HCT116 (cell line): ENCODE measurements around the gene CCDC9B. TPM values are rescaled to one million over a fixed set of nuclear protein-coding genes. Genes with fewer than 3 reads are reported as not detected.

ENCODE experiments used
- ATAC-seq: fragments of 200-7000 bp; cut with Tn5 transposase; 2 replicates; pipeline ENCODE4 v1.9.1; 2020; ENCODE audit warnings: mild to moderate bottlenecking, moderate library complexity
- BruUV-seq: library from RNA; stranded (reverse); fragments of 400-500 nt; replicated peaks from 2 replicates; lab custom pipeline; 2021; lab: Mats Ljungman, UMichigan
- CTCF ChIA-PET: fragments of 300-600 bp; sonication (Branson Sonifier 250); formaldehyde crosslinking; loops from one replicate; lab custom pipeline; 2021; ENCODE audit warnings: antibody characterized with exemption; lab: Charles Lee
- POLR2A ChIA-PET: fragments of 300-600, 350-600 bp; sonication (Branson Sonifier 250); formaldehyde crosslinking; loops from one replicate; lab custom pipeline; 2021; ENCODE audit warnings: antibody characterized with exemption; lab: Charles Lee
- RAD21 ChIA-PET, 2 experiments: fragments of 300-600 bp; sonication (Branson Sonifier 250); formaldehyde crosslinking; loops; one replicate each; lab custom pipeline; 2023; ENCODE audit warnings: low total read pairs in 2 of 2; ENCODE audit not compliant: uncharacterized antibody in 2 of 2, unreplicated experiment in 2 of 2, low non-redundant PET in 1 of 2; lab: Charles Lee
- DNase-seq: peaks from one replicate; pipeline ENCODE4 v3.0.0-alpha.2; 2010; ENCODE audit warnings: low read depth, low spot score
- H2AFZ ChIP-seq: fragments of 200-600 bp; shearing (Covaris generic), sonication (generic); 2 replicates; pipeline ENCODE4 v1.6.1; 2017; ENCODE audit warnings: low read depth, mixed run types, mixed read lengths, antibody characterized with exemption, low read length; ENCODE audit not compliant: poor library complexity, severe bottlenecking
- H3K27ac ChIP-seq: 2 replicates; pipeline ENCODE4 v1.5.1; 2012; ENCODE audit warnings: low read depth, low read length
- H3K27me3 ChIP-seq: fragments of 200-600 bp; sonication (generic); 2 replicates; pipeline ENCODE4 v1.6.1; 2016; ENCODE audit warnings: mixed run types, low read length, mixed read lengths; ENCODE audit not compliant: insufficient read depth
- H3K36me3 ChIP-seq, 2 experiments: fragments of 200-500 bp in 1 of 2; fragments of 200-600 bp in 1 of 2; sonication (Bioruptor generic) in 1 of 2; sonication (generic) in 1 of 2; 2 replicates each; pipeline versions ENCODE4 v1.5.1 to v1.6.1; 2014 to 2016; ENCODE audit warnings: low read length in 2 of 2, inconsistent platforms in 1 of 2, mixed read lengths in 1 of 2, mixed run types in 1 of 2; ENCODE audit not compliant: insufficient read depth in 2 of 2, control insufficient read depth in 1 of 2
- H3K4me1 ChIP-seq, 2 experiments: fragments of 200-600 bp in 1 of 2; sonication (generic) in 1 of 2; 2 replicates each; pipeline versions ENCODE4 v1.5.1 to v1.6.1; 2012 to 2017; ENCODE audit warnings: low read length in 2 of 2, inconsistent platforms in 1 of 2, mild to moderate bottlenecking in 1 of 2, mixed read lengths in 1 of 2, mixed run types in 1 of 2, moderate library complexity in 1 of 2; ENCODE audit not compliant: insufficient read depth in 2 of 2, control insufficient read depth in 1 of 2
- H3K4me2 ChIP-seq: fragments of 200-600 bp; sonication (generic); 2 replicates; pipeline ENCODE4 v1.6.1; 2017; ENCODE audit warnings: mixed run types, low read length, mixed read lengths
- H3K4me3 ChIP-seq, 2 experiments: fragments of 200-600 bp in 1 of 2; sonication (generic) in 1 of 2; replicated peaks in 1 of 2; 2 replicates each; pipeline ENCODE4 v1.5.1; 2011 to 2016; ENCODE audit warnings: low read length in 2 of 2, control low read depth in 1 of 2, low read depth in 1 of 2, mild to moderate bottlenecking in 1 of 2, mixed read lengths in 1 of 2, mixed run types in 1 of 2
- H3K79me2 ChIP-seq: fragments of 200-600 bp; sonication (generic); 2 replicates; pipeline ENCODE4 v1.6.1; 2017; ENCODE audit warnings: mild to moderate bottlenecking, mixed run types, low read length, moderate library complexity, mixed read lengths; ENCODE audit not compliant: insufficient read depth
- H3K9ac ChIP-seq: fragments of 200-600 bp; sonication (generic); 2 replicates; pipeline ENCODE4 v1.6.1; 2016; ENCODE audit warnings: low read length, mixed read lengths
- H3K9me2 ChIP-seq: fragments of 200-600 bp; sonication (generic), shearing (Covaris generic); 2 replicates; pipeline ENCODE4 v1.6.1; 2017; ENCODE audit warnings: mixed run types, mild to moderate bottlenecking, moderate library complexity; ENCODE audit not compliant: insufficient read depth
- H3K9me3 ChIP-seq, 2 experiments: fragments of 200-500 bp in 1 of 2; fragments of 200-600 bp in 1 of 2; sonication (Bioruptor generic) in 1 of 2; sonication (generic) in 1 of 2; 2 replicates each; pipeline ENCODE4 v1.6.1; 2014 to 2017; ENCODE audit warnings: low read length in 2 of 2, mixed read lengths in 2 of 2, inconsistent platforms in 1 of 2, low read depth in 1 of 2, mild to moderate bottlenecking in 1 of 2, mixed run types in 1 of 2, moderate library complexity in 1 of 2; ENCODE audit not compliant: control insufficient read depth in 1 of 2, insufficient read depth in 1 of 2
- H4K20me1 ChIP-seq: fragments of 200-600 bp; sonication (generic), shearing (Covaris generic); 2 replicates; pipeline ENCODE4 v1.6.1; 2017; ENCODE audit warnings: mixed run types, mild to moderate bottlenecking, moderate library complexity; ENCODE audit not compliant: insufficient read depth
- ATF3 ChIP-seq: IDR thresholded peaks from 2 replicates; pipeline ENCODE4 v1.6.1; 2012
- CBX3 ChIP-seq: IDR thresholded peaks from 2 replicates; pipeline ENCODE4 v1.6.1; 2012; ENCODE audit warnings: low read depth
- EGR1 ChIP-seq: IDR thresholded peaks from 2 replicates; pipeline ENCODE4 v1.6.1; 2012; ENCODE audit warnings: low read depth
- EZH2 ChIP-seq: fragments of 200-600 bp; sonication (generic); IDR thresholded peaks from 2 replicates; pipeline ENCODE4 v1.6.1; 2017; ENCODE audit warnings: antibody characterized with exemption, mixed run types
- EZH2phosphoT487 ChIP-seq: fragments of 200-600 bp; IDR thresholded peaks from 2 replicates; pipeline ENCODE4 v1.6.1; 2018; ENCODE audit warnings: antibody characterized with exemption, borderline replicate concordance
- FOSL1 ChIP-seq: IDR thresholded peaks from 2 replicates; pipeline ENCODE4 v1.6.1; 2012; ENCODE audit warnings: low read depth
- JUND ChIP-seq: IDR thresholded peaks from 2 replicates; pipeline ENCODE4 v1.6.1; 2012
- MAX ChIP-seq: IDR thresholded peaks from 2 replicates; pipeline ENCODE4 v1.6.1; 2012
- POLR2A ChIP-seq: IDR thresholded peaks from 2 replicates; pipeline ENCODE4 v1.7.0; 2011; ENCODE audit warnings: borderline replicate concordance; ENCODE audit not compliant: insufficient read depth, insufficient read length; ENCODE audit errors: extremely low read depth
- RAD21 ChIP-seq: IDR thresholded peaks from 2 replicates; pipeline ENCODE4 v1.6.1; 2012; ENCODE audit warnings: low read depth, mild to moderate bottlenecking
- SIN3A ChIP-seq: IDR thresholded peaks from 2 replicates; pipeline ENCODE4 v1.6.1; 2012; ENCODE audit warnings: low read depth
- SP1 ChIP-seq: IDR thresholded peaks from 2 replicates; pipeline ENCODE4 v1.6.1; 2012; ENCODE audit warnings: low read depth
- SRF ChIP-seq: IDR thresholded peaks from 2 replicates; pipeline ENCODE4 v1.6.1; 2012; ENCODE audit warnings: low read depth
- TCF7L2 ChIP-seq: IDR thresholded peaks from 2 replicates; pipeline ENCODE4 v1.7.0; 2011; ENCODE audit warnings: borderline replicate concordance, inconsistent platforms; ENCODE audit not compliant: insufficient read depth, insufficient read length; ENCODE audit errors: extremely low read depth
- YY1 ChIP-seq: IDR thresholded peaks from 2 replicates; pipeline ENCODE4 v1.6.1; 2011; ENCODE audit warnings: low read length, low read depth, moderate library complexity, mild to moderate bottlenecking; ENCODE audit not compliant: insufficient replicate concordance; ENCODE audit errors: extremely low read depth
- ZFX ChIP-seq: fragments of 450-650 bp; IDR thresholded peaks from 2 replicates; pipeline ENCODE4 v1.6.1; 2017
- ZNF274 ChIP-seq: fragments of 200-500 bp; sonication (Bioruptor generic); IDR thresholded peaks from 2 replicates; pipeline ENCODE4 v1.6.1; 2014; ENCODE audit warnings: mild to moderate bottlenecking, low read depth, low read length, inconsistent platforms
- intact Hi-C: fragments of 100-400 bp; cut with micrococcal nuclease; formaldehyde crosslinking; loops from 2 replicates; pipeline ENCODE4 v1.10.0; 2022
- total RNA-seq: library from RNA; stranded (reverse); gene quantifications from one replicate; pipeline ENCODE4 v1.2.1, GENCODE V29; 2021; ENCODE audit not compliant: unreplicated experiment
- TF ChIP-seq, protein P1 (sequence below): IDR thresholded peaks from 2 replicates; pipeline ENCODE4 v1.6.1; 2011; ENCODE audit warnings: mild to moderate bottlenecking, low read length, moderate library complexity; ENCODE audit not compliant: insufficient replicate concordance; ENCODE audit errors: extremely low read depth
- TF ChIP-seq, protein P2 (sequence below), 3 experiments: fragments of 200-600 bp in 1 of 3; sonication (generic) in 1 of 3; IDR thresholded peaks in 2 of 3; conservative IDR thresholded peaks in 1 of 3; 2 replicates each; pipeline ENCODE4 v1.5.1; 2012 to 2017; ENCODE audit warnings: low read depth in 2 of 3, low read length in 2 of 3, antibody characterized with exemption in 1 of 3, borderline replicate concordance in 1 of 3, control low read depth in 1 of 3, mild to moderate bottlenecking in 1 of 3, mixed read lengths in 1 of 3, mixed run types in 1 of 3, moderate library complexity in 1 of 3; ENCODE audit not compliant: insufficient read depth in 1 of 3
- TF ChIP-seq, protein P3 (sequence below): IDR thresholded peaks from 2 replicates; pipeline ENCODE4 v1.6.1; 2012; ENCODE audit warnings: low read depth

Gene CCDC9B
- total RNA-seq, 1 experiment from 2014 or later, result 15.6 TPM

GRCh38 chr15:40281801-40282146 lies 59.0 kb downstream of the CCDC9B start:
- Histone ChIP-seq H4K20me1 (no peaks in the 10 kb centered on the region), H3K9me3 (no peaks in the 10 kb centered on the region), H3K27me3 (no peaks in the 10 kb centered on the region), H3K4me1 (peaks cover 19 to 42% of the 10 kb centered on the region in 2 experiments), H2AFZ (no peak overlapping the region), H3K79me2 (no peaks in the 10 kb centered on the region), H3K4me3 (peak overlapping the region in 1 of 2 experiments; percentile 59; a peak in 1 of 4 replicates), H3K4me2 (peak overlapping the region; percentile 87), H3K9ac (no peak overlapping the region), H3K27ac (peak overlapping the region; percentile 57; the same call in 1 of the 2 replicates), H3K36me3 (no peaks in the 10 kb centered on the region), H3K9me2 (no peaks in the 10 kb centered on the region)
- ChIA-PET RAD21 (no interaction called here), POLR2A (interaction anchor here (0.7 kb wide), 1 partner anchor 56 kb away, joined by 3 read pairs; no protein-coding TSS in a partner anchor), CTCF (no interaction called here)
- BruUV-seq, result no TSS peak
- ATAC-seq (no peak), DNase-seq (no peak)
- intact Hi-C loops, result no loop called here
- TF ChIP-seq MAX (no peak), EZH2 (no peak), FOSL1 (no peak), SIN3A (no peak), SP1 (no peak), TCF7L2 (no peak), YY1 (no peak), ZNF274 (no peak), ATF3 (no peak), ZFX (no peak), CBX3 (no peak), RAD21 (no peak), JUND (no peak), EZH2phosphoT487 (no peak), SRF (no peak), EGR1 (no peak), POLR2A (no peak)
- TF ChIP-seq, protein P1, sequence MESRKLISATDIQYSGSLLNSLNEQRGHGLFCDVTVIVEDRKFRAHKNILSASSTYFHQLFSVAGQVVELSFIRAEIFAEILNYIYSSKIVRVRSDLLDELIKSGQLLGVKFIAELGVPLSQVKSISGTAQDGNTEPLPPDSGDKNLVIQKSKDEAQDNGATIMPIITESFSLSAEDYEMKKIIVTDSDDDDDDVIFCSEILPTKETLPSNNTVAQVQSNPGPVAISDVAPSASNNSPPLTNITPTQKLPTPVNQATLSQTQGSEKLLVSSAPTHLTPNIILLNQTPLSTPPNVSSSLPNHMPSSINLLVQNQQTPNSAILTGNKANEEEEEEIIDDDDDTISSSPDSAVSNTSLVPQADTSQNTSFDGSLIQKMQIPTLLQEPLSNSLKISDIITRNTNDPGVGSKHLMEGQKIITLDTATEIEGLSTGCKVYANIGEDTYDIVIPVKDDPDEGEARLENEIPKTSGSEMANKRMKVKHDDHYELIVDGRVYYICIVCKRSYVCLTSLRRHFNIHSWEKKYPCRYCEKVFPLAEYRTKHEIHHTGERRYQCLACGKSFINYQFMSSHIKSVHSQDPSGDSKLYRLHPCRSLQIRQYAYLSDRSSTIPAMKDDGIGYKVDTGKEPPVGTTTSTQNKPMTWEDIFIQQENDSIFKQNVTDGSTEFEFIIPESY, result no peak
- TF ChIP-seq, protein P2, sequence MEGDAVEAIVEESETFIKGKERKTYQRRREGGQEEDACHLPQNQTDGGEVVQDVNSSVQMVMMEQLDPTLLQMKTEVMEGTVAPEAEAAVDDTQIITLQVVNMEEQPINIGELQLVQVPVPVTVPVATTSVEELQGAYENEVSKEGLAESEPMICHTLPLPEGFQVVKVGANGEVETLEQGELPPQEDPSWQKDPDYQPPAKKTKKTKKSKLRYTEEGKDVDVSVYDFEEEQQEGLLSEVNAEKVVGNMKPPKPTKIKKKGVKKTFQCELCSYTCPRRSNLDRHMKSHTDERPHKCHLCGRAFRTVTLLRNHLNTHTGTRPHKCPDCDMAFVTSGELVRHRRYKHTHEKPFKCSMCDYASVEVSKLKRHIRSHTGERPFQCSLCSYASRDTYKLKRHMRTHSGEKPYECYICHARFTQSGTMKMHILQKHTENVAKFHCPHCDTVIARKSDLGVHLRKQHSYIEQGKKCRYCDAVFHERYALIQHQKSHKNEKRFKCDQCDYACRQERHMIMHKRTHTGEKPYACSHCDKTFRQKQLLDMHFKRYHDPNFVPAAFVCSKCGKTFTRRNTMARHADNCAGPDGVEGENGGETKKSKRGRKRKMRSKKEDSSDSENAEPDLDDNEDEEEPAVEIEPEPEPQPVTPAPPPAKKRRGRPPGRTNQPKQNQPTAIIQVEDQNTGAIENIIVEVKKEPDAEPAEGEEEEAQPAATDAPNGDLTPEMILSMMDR (IDR thresholded peaks at IDR 0.05 in 2 of 3, conservative IDR thresholded peaks at IDR 0.05 in 1 of 3; ENCODE audit: borderline replicate concordance in 1 of 3, insufficient read depth in 1 of 3, low read depth in 2 of 3, low read length in 2 of 3), result no peak
- TF ChIP-seq, protein P3, sequence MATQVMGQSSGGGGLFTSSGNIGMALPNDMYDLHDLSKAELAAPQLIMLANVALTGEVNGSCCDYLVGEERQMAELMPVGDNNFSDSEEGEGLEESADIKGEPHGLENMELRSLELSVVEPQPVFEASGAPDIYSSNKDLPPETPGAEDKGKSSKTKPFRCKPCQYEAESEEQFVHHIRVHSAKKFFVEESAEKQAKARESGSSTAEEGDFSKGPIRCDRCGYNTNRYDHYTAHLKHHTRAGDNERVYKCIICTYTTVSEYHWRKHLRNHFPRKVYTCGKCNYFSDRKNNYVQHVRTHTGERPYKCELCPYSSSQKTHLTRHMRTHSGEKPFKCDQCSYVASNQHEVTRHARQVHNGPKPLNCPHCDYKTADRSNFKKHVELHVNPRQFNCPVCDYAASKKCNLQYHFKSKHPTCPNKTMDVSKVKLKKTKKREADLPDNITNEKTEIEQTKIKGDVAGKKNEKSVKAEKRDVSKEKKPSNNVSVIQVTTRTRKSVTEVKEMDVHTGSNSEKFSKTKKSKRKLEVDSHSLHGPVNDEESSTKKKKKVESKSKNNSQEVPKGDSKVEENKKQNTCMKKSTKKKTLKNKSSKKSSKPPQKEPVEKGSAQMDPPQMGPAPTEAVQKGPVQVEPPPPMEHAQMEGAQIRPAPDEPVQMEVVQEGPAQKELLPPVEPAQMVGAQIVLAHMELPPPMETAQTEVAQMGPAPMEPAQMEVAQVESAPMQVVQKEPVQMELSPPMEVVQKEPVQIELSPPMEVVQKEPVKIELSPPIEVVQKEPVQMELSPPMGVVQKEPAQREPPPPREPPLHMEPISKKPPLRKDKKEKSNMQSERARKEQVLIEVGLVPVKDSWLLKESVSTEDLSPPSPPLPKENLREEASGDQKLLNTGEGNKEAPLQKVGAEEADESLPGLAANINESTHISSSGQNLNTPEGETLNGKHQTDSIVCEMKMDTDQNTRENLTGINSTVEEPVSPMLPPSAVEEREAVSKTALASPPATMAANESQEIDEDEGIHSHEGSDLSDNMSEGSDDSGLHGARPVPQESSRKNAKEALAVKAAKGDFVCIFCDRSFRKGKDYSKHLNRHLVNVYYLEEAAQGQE, result no peak
